Transverse colon (tissue), 4 donors: ENCODE results near the gene DPF3.

Experiments used
- POLR2AphosphoS5 ChIP-seq, 3 donors: sonication (generic); formaldehyde crosslinking; IDR thresholded peaks; one replicate each; pipeline ENCODE4 v1.6.1; 2016; ENCODE audit warnings: antibody characterized with exemption in 3 of 3
- TF ChIP-seq, protein P1 (sequence below), 5 experiments: fragments of 200-600 bp in 3 of 5; fragments of 450-650 bp in 2 of 5; sonication (generic) in 3 of 5; IDR thresholded peaks; 1 replicate in 2 of 5; 2 replicates in 3 of 5; pipeline ENCODE4 v1.5.1; 2016 to 2017; ENCODE audit warnings: antibody characterized with exemption in 5 of 5, inconsistent platforms in 3 of 5, mild to moderate bottlenecking in 2 of 5, moderate library complexity in 1 of 5

DNA sequence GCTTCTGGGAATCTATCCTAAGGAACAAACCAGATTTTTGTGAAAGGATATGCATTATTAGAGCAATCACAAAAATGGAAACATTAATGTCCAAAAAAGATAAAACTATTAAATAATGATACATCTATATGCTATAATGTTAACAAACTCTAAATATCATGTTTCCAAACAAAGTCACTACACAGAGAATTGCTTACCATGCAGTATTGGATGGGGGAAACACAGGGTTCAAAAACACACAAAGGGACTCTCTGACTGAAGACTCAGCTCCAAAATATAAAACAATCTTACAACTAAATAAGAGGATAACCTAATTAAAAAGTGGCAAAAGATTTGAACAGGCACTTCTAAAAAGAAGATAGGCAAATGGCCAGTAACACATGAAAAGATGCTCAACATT, 304.2 kb downstream of the DPF3 start:
- TF ChIP-seq, protein P1, sequence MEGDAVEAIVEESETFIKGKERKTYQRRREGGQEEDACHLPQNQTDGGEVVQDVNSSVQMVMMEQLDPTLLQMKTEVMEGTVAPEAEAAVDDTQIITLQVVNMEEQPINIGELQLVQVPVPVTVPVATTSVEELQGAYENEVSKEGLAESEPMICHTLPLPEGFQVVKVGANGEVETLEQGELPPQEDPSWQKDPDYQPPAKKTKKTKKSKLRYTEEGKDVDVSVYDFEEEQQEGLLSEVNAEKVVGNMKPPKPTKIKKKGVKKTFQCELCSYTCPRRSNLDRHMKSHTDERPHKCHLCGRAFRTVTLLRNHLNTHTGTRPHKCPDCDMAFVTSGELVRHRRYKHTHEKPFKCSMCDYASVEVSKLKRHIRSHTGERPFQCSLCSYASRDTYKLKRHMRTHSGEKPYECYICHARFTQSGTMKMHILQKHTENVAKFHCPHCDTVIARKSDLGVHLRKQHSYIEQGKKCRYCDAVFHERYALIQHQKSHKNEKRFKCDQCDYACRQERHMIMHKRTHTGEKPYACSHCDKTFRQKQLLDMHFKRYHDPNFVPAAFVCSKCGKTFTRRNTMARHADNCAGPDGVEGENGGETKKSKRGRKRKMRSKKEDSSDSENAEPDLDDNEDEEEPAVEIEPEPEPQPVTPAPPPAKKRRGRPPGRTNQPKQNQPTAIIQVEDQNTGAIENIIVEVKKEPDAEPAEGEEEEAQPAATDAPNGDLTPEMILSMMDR (IDR thresholded peaks at IDR 0.05), result no peak
- no peak for TF ChIP-seq POLR2AphosphoS5 (IDR thresholded peaks at IDR 0.05)
